Glomerular visceral epithelial cell (primary cell): ENCODE measurements around the gene CAMSAP2.
"Not testable (repeated sequence)": the region's sequence is repeated elsewhere in the genome, so short reads cannot be mapped to it uniquely, and the experiment has no call there.

Source experiments
- DNase-seq: peaks from one replicate; pipeline ENCODE4 v3.0.0-alpha.2; 2016; ENCODE audit errors: extremely low spot score

CAMSAP2 gene

GRCh38 chr1:200784576-200784975, 45.9 kb downstream of the CAMSAP2 start:
- no peak for DNase-seq

DNA sequence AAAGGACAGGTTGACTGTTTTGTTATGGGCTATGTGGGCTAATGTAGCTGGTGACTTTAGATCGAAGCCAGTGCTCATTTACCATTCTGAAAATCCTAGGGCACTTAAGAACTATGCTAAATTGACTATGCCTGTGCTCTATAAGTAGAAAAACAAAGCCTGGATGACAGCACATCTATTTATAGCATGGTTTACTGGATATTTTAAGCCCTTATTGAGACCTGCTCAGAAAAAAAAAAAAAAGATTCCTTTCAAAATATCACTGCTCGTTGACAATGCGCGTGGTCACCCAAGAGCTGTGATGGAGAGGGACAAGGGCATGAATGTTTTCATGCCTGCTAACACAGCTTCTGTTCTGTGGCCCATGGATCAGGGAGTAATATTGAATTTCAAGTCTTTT, 48.1 kb downstream of the CAMSAP2 start:
- DNase-seq, result no peak

- no peak for DNase-seq
Measured at GRCh38 chr1:200787896-200788387, 49.2 kb downstream of the CAMSAP2 start.

GRCh38 chr1:200791012-200791411, 52.3 kb downstream of the CAMSAP2 start:
- not testable (repeated sequence) for DNase-seq

DNA sequence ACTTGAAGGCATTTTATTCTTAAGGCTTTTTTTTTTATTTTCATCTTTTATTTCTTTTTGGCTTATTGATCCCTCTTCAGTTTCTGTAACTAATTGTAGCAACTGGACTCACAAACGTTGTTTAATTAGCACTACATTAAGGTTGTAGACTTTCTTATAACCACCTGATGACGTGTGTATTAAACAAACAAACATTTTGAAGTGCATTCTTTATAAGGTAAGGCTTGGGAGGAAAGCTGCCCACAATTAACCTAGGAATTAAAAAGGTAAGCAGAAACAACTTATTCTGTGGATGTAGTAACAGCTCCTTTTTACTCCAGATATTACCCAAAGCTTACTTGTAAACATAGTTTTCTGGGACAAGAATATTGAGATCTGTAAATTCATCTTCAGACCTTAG, 55.0 kb downstream of the CAMSAP2 start:
- no peak for DNase-seq

GRCh38 chr1:200794506-200795065, 55.9 kb downstream of the CAMSAP2 start:
- no peak for DNase-seq

GRCh38 chr1:200795156-200795555, 56.5 kb downstream of the CAMSAP2 start:
- DNase-seq, result no peak

- DNase-seq, result no peak
Measured at GRCh38 chr1:200802042-200802441, 63.3 kb downstream of the CAMSAP2 start.

DNA sequence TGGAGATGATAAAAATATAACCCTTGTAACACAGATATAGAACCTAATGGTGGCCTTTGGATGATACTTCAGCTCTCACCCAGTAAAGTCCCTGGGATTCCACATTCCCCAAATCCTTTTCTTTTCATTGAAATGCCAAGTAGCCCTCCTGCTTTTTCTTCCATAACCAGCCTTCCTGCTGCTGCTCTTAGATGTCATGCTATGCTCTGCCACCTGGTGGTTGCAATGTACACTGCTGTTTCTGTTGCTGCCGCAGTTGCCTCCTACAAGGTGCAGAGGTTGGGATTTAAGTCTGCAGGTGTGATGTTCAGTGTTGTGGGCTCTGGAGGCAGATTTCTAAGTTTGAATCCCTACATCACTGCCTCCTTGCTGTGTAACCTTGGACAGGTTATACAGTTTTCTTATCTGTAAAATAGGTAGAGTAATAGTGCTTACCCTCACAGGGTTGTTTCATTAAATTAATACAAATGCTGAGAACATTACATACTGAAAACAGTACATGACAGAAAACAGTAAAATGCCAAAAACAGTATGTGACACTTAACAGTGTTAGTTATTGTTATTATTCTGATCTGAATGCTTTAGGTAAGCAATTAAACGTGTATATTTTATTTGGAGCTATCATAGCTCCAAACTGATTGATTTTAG, 64.3 kb downstream of the CAMSAP2 start:
- DNase-seq, result peak; percentile 81

DNA sequence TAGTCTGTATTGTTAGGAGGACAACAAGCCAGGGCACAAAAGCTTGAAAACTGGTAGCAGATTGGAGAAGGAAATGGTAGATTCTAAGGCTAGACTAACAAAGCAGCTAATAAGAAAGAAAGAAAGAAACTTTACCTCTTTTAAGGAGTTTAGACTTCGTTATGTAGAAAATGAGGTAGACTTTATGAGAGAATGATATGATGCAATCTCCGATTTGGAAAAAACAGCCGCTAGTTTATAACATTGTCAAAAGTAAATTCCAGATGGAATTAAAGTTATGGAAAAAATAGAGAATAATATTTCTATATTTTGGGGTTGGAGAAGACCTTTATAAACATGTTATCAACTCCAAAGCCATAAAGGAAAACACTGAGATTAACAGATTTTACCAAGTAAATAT, 67.0 kb downstream of the CAMSAP2 start:
- DNase-seq, result no peak

DNA sequence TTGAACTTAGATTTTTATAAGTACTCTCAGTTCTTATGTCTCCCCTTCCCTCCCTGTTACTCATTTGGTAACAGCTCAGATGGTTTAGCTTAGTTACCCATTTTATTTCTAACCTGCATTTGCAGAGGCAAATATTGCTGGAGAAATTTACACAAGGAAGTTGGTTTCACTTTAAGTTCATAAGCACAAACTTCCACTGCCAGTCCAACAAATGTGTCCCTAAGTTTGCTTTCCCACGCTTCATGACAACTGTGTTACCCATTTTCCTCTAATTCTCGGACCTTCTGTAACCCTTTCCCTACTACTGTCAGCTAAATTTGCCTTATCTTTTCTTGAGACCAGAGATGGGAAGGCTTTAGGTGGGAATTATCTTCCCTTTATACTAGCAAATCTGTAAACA, 70.2 kb downstream of the CAMSAP2 start:
- DNase-seq, result no peak

- no peak for DNase-seq
Measured at GRCh38 chr1:200811704-200812103, 73.0 kb downstream of the CAMSAP2 start.

DNA sequence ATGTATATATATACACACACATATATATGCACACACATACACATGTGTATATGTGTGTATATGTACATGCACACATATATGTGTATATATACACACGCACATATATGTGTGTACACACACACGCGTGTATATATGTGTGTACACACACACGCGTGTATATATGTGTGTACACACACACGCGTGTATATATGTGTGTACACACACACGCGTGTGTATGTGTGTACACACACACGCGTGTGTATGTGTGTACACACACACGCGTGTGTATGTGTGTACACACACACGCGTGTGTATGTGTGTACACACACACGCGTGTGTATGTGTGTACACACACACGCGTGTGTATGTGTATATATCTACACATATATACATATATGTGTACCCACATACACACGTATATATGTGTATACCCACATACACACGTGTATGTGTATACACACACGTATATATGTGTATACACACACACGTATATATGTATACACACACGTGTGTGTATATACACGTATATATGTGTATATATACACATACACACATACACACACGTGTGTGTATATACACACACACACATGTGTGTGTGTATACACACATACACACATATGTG, 78.0 kb downstream of the CAMSAP2 start:
- not testable (repeated sequence) for DNase-seq

DNA sequence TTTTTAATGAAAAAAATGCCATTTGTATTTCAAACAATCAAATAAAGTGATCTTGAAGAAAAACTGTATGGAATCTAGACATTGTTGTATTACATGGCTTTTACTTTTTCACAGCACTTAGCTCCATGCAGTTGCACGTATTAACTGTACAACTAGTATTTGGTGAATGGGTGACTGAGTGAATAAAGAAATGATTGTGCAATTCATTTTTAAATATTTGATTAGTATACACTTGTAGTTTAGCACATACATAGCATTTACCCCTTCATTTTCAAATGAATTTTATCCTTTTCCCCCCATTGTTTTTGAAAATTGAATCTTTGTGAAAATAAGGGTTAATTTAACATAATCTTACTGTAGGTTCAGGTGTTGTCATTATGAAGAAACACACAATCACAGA, 79.6 kb downstream of the CAMSAP2 start:
- no peak for DNase-seq

DNA sequence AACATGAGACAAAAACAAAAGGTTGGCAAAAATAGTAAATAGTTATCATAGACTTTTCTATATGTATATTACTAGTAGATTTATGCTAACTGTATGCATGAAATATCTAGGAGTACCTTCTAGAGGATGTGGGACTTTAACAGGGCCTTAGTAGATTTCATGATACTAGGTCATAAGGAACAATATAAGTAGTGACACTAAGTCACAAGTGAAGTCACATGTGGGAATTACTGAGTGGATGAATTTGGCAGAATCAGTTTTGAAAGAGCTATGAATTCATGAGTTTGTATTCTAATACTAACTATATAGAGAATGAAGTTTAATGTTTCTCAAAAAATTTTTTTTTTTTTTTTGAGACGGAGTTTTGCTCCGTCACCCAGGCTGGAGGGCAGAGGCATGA, 81.0 kb downstream of the CAMSAP2 start:
- DNase-seq, result no peak

DNA sequence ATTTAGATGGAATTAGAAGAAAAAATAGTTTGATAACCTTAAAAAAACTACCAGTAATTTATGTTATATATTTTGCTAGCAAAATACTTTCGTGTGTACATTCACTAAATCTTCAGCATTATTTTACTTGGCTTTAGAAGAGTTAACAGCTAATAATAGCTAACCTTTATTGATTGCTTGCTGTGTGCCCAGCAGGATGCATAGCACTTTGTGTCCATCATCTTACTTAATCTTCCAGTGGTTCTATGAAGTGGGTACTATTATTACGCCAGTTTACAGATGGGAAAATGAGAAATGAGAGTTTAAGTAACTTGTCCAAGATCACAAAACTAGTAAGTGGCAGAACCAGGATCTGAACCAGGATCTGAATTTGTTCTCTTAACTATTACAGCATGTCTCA, 92.4 kb downstream of the CAMSAP2 start:
- no peak for DNase-seq

DNA sequence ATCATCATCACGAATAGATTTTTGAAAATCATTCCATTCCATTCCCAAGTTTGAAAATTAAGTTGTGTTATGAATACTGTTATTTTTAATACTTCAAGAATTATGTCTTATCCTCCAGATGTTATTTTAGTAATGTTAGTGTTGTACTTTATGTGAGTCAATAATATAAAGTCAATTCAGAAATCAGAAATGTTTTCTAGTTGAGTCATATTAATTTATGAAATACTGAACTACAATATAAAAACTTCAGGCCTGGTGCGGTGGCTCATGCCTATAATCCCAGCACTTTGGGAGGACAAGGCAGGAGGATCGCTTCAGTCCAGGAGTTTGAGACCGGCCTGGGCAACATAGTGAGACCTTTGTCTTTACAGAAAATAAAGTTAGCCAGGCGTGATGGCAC, 95.7 kb downstream of the CAMSAP2 start:
- DNase-seq, result no peak

DNA sequence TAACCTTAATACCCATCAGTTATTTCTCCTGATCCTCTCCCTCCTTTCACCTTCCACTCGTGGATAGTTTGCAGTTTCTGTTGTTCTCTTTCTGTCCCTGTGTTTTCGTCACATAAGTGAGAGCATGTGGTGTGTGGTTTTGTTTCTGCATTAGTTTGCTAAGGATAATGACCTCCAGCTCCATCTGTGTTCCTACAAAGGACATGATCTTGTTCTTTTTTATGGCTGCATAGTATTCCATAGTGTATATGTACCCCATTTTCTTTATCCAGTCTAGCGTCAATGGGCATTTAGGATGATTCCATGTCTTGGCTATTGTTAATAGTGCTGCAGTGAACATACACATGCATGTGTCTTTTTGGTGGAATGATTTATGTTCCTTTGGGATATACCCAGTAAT, 97.5 kb downstream of the CAMSAP2 start:
- no peak for DNase-seq

DNA sequence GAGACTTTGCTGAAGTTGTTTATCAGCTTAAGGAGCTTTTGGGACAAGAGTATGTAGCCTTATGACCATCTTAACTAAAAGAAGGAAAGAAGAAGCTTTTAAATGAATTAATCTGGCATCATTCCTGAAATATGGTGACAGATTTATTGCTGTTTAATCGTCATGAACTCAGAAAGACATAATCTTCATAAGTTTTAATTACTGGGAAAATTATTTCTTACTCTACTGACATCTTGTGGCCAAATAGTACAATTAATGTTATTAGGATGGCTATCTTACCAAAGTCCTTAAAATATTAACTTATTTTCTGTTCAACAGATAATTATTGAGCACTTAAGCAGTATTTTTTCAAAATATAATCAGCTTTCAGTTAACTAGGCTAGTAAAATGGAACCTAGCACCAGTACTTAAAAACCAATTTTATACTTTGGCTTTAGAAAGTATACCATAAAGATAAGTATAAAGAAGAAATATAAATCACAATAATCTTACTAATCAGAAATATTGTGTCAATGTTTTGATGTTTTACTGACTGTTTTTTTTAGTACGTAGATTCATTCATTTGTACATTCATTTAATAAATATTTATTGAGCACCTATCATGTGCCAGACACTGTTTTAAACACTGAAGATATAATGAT, 99.4 kb downstream of the CAMSAP2 start:
- DNase-seq, result peak; percentile 7

DNA sequence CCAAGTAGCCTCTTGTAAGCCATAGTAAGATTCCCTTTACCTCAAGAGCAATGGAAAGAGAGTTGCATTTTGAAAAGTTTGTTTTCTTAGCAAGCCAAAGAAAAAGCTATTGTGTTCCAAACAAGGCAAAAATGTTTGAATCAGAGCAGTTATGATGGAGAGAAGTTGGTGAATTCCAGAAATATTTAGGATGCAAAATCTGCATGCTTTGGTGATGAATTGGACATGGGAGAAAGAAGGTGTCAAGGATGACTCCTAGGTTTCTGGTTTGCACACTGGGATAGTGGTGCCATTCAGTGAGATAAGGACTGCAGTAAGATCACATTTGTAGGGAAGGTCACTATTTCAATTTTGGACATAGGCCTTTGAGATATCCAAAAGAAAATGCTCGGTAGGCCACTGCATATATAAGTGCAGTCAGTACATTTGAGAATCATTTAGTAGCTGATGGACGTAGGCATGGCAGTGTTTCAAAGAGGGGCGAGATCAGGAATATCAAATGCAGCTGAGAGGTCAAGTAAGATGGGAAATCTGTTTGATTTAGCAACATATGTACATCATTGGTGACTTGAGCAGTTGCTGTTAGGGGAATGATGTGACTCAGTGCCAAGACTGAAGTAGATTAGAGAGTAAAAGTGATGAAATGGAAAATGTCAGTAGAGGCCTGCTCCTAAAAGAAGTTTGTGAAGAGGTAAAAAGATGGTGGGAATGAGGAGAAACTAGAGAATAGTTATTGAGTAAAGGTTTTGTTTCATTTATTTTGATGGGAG, 100.2 kb downstream of the CAMSAP2 start:
- DNase-seq, result no peak

DNA sequence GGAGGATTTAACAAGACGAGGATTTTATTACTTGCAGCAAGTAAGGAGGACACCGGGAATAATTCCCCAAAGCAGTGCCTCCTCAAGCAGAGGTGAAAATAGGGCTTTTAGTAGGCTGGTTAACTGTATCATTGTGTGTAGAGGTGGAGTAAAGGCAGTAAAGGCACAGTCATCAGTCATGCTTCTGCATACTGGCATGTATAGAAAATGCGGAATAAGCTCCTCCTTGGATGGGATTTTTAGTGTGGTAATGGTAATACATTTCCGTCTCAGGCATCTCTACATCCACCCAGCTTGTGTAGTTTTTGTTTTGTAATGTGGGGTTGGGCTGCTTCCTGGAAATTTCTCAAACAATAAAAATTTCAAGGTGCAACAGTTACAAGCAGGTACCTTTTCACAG, 106.7 kb downstream of the CAMSAP2 start:
- no peak for DNase-seq

DNA sequence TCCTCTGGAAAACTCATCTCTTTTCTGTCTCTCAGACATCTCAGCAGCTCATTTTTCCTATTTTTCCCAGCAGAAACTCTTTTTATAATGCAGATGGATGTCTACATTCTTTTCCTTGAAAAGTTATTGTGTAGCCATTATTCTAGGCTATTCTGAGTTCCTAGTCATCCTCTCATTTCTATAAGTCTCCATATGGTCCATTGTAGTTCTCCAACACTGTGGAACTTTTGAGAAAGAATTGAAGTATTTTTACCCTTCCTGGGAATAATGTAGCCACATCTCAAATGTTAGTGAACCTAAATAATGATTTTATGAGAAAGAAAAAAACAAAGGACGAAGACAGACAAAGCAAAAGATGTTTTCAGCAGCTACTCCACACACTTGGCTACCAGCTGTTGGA, 107.7 kb downstream of the CAMSAP2 start:
- no peak for DNase-seq
